NCI-H1436 (cell line): ENCODE results near the gene SAP30L.

Experiments used
- DNase-seq: peaks from one replicate; lab custom pipeline; 2025; lab: John Stamatoyannopoulos, UW

The SAP30L gene

DNA sequence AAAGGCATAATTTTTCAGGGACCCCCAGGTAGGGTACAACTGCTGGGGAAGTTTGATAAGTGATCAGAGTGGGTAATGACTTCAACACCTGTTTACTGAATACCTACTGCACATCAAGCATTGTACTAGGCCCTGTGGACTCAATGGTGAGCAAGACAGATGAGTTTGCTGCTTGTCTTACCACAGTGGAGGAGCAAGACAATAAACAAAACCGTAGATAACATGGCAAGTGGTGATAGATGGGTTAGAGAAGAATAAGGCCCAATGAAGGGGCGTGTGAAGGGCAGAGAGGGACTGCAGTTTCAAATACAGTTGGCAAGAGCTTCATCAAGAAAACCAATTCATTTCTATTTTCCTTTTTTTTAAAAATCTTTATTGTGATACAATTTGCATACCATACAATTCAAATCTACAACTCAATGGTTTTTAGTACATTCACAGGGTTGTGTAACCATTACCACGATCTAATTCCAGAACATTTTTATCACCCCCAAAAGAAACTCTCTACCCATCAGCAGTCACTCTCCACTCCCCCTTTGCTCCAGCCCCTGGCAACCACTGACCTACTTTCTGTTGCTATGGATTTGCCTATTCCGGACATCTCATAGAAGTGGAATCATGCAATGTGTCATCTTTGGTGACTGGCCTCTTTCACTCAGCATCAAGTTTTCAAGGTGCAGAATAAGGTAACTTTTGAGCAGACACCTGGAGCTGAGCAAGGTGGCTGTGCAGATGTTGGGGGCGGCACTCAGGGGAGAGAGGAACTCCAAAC lies 64.2 kb downstream of the SAP30L start:
- DNase-seq = no peak
